ENCODE measurements around the gene ARAP2.

DNA sequence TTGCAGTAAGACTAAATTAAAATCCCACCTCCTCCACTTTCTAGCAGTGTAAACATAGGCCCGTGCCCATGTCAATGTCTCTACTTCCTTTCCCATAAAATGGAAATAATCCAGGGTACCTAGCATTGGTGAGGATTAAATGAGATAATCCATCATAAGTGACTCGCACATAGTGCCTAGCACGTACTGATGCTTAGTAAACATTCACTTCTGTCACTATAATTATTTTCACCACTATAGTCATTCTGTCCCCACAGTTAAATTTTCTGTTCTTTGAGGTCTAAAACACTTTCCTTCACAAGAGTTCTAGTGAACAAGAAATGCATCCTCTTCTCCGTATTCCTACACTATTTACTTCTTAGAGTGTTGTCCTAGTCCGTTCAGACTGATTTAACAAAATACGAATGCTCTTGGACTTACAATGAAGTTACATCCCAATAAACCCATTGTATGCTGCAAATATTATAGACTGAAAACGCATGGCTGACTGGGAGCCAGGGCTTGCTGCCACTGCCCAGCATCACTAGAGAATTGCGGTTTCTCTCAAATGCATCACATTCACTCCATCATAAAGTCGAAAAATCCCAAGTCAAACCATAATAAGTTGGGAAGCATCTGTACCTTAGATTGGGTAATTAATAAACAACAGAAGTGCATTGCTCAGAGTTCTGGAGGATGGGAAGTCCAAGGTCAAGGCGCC, 10.6 kb downstream of the ARAP2 start:
- TF ChIP-seq, protein P1, sequence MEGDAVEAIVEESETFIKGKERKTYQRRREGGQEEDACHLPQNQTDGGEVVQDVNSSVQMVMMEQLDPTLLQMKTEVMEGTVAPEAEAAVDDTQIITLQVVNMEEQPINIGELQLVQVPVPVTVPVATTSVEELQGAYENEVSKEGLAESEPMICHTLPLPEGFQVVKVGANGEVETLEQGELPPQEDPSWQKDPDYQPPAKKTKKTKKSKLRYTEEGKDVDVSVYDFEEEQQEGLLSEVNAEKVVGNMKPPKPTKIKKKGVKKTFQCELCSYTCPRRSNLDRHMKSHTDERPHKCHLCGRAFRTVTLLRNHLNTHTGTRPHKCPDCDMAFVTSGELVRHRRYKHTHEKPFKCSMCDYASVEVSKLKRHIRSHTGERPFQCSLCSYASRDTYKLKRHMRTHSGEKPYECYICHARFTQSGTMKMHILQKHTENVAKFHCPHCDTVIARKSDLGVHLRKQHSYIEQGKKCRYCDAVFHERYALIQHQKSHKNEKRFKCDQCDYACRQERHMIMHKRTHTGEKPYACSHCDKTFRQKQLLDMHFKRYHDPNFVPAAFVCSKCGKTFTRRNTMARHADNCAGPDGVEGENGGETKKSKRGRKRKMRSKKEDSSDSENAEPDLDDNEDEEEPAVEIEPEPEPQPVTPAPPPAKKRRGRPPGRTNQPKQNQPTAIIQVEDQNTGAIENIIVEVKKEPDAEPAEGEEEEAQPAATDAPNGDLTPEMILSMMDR (IDR thresholded peaks at IDR 0.05 in 8 of 11, conservative IDR thresholded peaks at IDR 0.05 in 3 of 11) = no peak
- no peak for TF ChIP-seq POLR2A (IDR thresholded peaks at IDR 0.05)
- no peak for TF ChIP-seq POLR2AphosphoS5 (IDR thresholded peaks at IDR 0.05)

All from spleen (tissue), 7 donors.